ENCODE results near the gene PCBP3.

The PCBP3 gene

GRCh38 chr21:45740088-45740440 is 96.5 kb downstream of the PCBP3 start:
- H3K9me2 ChIP-seq (replicated peaks; ENCODE audit: insufficient read depth, low read length) = no peaks in the 10 kb centered on the region
- H3F3A ChIP-seq (ENCODE audit: insufficient read depth) = no peaks in the 10 kb centered on the region
- no peaks in the 10 kb centered on the region for H4K20me1 ChIP-seq (ENCODE audit: low read depth, low read length)
- TF ChIP-seq, protein P1, sequence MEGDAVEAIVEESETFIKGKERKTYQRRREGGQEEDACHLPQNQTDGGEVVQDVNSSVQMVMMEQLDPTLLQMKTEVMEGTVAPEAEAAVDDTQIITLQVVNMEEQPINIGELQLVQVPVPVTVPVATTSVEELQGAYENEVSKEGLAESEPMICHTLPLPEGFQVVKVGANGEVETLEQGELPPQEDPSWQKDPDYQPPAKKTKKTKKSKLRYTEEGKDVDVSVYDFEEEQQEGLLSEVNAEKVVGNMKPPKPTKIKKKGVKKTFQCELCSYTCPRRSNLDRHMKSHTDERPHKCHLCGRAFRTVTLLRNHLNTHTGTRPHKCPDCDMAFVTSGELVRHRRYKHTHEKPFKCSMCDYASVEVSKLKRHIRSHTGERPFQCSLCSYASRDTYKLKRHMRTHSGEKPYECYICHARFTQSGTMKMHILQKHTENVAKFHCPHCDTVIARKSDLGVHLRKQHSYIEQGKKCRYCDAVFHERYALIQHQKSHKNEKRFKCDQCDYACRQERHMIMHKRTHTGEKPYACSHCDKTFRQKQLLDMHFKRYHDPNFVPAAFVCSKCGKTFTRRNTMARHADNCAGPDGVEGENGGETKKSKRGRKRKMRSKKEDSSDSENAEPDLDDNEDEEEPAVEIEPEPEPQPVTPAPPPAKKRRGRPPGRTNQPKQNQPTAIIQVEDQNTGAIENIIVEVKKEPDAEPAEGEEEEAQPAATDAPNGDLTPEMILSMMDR (IDR thresholded peaks at IDR 0.05; ENCODE audit: insufficient read depth, low read length, poor library complexity, severe bottlenecking) = no peak
- no peak for TF ChIP-seq EZH2phosphoT487 (conservative IDR thresholded peaks at IDR 0.05; ENCODE audit: low read length)
- no peaks in the 10 kb centered on the region for H3K27me3 ChIP-seq (ENCODE audit: low read length)
- H3K4me3 ChIP-seq (ENCODE audit: insufficient read depth, low read length, poor library complexity, severe bottlenecking) = no peak overlapping the region
- H2AFZ ChIP-seq (ENCODE audit: low read depth, low read length, severe bottlenecking) = no peak overlapping the region
- no peaks in the 10 kb centered on the region for H3K9me3 ChIP-seq (ENCODE audit: insufficient read depth, low read length)
- H3K79me2 ChIP-seq (ENCODE audit: insufficient read depth, low read length) = no peaks in the 10 kb centered on the region
- no peak overlapping the region for H3K27ac ChIP-seq (ENCODE audit: low read depth, low read length)
- no peaks in the 10 kb centered on the region for H3K36me3 ChIP-seq (ENCODE audit: low read length)
- no peak overlapping the region for H3K4me2 ChIP-seq (ENCODE audit: low read depth, low read length, poor library complexity, severe bottlenecking)
- H3K9ac ChIP-seq (ENCODE audit: low read length) = no peak overlapping the region

DNA sequence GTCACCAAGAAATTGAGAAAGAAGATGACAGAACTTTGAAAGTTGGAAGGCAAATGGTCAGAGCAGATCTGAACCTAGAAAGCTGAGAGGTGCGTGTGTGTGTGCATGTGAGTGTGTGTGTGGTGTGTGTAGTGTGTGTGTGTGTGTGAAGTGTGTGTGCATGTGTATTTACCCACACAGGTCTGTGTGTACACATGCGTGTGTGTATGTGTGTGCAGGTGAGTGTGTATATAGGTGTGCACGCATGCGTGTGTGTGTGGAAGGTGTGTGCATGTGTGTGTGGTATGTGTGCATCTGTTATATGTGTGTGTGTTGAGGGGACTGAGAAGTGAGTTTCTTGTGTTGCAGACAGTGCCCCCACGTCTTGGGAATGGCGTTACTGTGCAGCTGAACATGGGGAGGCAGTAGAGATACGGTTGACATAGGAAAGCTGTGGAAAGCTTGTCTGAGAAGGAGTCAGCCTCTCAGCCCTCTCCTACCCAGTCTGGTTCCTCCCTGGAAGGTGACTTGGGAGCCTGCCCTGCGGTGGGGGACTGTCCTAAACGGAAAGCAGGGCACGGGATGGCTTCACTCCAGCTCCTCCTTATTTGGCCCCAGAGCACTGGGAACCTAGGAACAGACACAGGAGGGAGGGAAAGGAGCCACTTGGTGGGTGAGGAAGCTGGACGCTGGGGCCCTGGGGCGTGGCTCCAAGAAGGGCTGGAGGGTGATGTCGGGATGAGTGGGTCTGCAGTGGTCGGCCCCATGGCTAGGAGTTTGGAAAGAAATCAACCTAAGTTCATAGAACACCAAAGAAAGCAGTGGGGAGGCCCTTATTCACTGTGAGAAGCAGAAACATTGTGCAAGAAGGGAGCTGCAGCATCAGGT is 97.2 kb downstream of the PCBP3 start:
- H3K4me2 ChIP-seq (ENCODE audit: low read depth, low read length, poor library complexity, severe bottlenecking) = no peak overlapping the region
- TF ChIP-seq, protein P1 (IDR thresholded peaks at IDR 0.05; ENCODE audit: insufficient read depth, low read length, poor library complexity, severe bottlenecking) = no peak
- no peak for TF ChIP-seq EZH2phosphoT487 (conservative IDR thresholded peaks at IDR 0.05; ENCODE audit: low read length)

GRCh38 chr21:45741691-45742090 is 98.2 kb downstream of the PCBP3 start:
- no peaks in the 10 kb centered on the region for H4K20me1 ChIP-seq (ENCODE audit: low read depth, low read length)
- H3K79me2 ChIP-seq (ENCODE audit: insufficient read depth, low read length) = no peaks in the 10 kb centered on the region
- H3K9me2 ChIP-seq (replicated peaks; ENCODE audit: insufficient read depth, low read length) = no peaks in the 10 kb centered on the region
- no peak overlapping the region for H3K27ac ChIP-seq (ENCODE audit: low read depth, low read length)
- H3K9ac ChIP-seq (ENCODE audit: low read length) = no peak overlapping the region
- H2AFZ ChIP-seq (ENCODE audit: low read depth, low read length, severe bottlenecking) = no peak overlapping the region
- H3K27me3 ChIP-seq (ENCODE audit: low read length) = no peaks in the 10 kb centered on the region
- H3K4me3 ChIP-seq (ENCODE audit: insufficient read depth, low read length, poor library complexity, severe bottlenecking) = no peak overlapping the region
- TF ChIP-seq EZH2phosphoT487 (conservative IDR thresholded peaks at IDR 0.05; ENCODE audit: low read length) = no peak
- TF ChIP-seq, protein P1 (IDR thresholded peaks at IDR 0.05; ENCODE audit: insufficient read depth, low read length, poor library complexity, severe bottlenecking) = no peak
- H3K36me3 ChIP-seq (ENCODE audit: low read length) = no peaks in the 10 kb centered on the region
- H3K9me3 ChIP-seq (ENCODE audit: insufficient read depth, low read length) = no peaks in the 10 kb centered on the region
- H3K4me2 ChIP-seq (ENCODE audit: low read depth, low read length, poor library complexity, severe bottlenecking) = no peak overlapping the region
- H3F3A ChIP-seq (ENCODE audit: insufficient read depth) = no peaks in the 10 kb centered on the region

More for the DNA sequence above, 97.2 kb downstream of the PCBP3 start:
- no peaks in the 10 kb centered on the region for H3K27me3 ChIP-seq (ENCODE audit: low read length)
- no peaks in the 10 kb centered on the region for H3K79me2 ChIP-seq (ENCODE audit: insufficient read depth, low read length)
- no peak overlapping the region for H2AFZ ChIP-seq (ENCODE audit: low read depth, low read length, severe bottlenecking)
- no peaks in the 10 kb centered on the region for H3K9me2 ChIP-seq (replicated peaks; ENCODE audit: insufficient read depth, low read length)
- H3K4me3 ChIP-seq (ENCODE audit: insufficient read depth, low read length, poor library complexity, severe bottlenecking) = no peak overlapping the region
- H3F3A ChIP-seq (ENCODE audit: insufficient read depth) = no peaks in the 10 kb centered on the region
- H3K9ac ChIP-seq (ENCODE audit: low read length) = no peak overlapping the region
- H4K20me1 ChIP-seq (ENCODE audit: low read depth, low read length) = no peaks in the 10 kb centered on the region
- no peaks in the 10 kb centered on the region for H3K9me3 ChIP-seq (ENCODE audit: insufficient read depth, low read length)
- H3K36me3 ChIP-seq (ENCODE audit: low read length) = no peaks in the 10 kb centered on the region
- no peak overlapping the region for H3K27ac ChIP-seq (ENCODE audit: low read depth, low read length)

All from SU-DHL-6 (cell line).